Measurements from ENCODE around the gene DIPK1A. TPM values are rescaled to one million over a fixed set of nuclear protein-coding genes. Genes with fewer than 3 reads are reported as not detected.

The DIPK1A gene
- total RNA-seq, 1 donor from 2014 or later = 8.4 TPM

DNA sequence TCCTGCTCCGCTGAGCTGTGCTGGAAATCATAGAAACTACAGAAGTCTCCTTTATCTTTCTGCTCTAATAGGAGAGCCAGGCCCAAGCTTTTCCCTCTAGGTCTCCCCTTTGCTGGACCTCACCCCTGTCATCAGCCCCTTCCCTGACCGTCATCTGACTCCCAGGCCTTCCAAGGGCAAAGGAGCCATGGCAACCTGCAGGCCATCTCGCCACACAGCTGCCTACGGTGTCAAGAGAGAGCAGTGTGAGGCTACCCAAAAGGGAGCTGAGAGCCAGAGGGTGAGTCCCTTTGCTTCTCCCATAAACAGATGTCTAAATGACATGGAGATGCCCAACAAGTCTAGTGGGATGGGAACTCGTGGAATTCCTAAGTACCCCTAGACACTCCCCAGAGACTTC is 37.6 kb upstream of the DIPK1A start:
- no peak for FAIRE-seq
- no peaks in the 10 kb centered on the region for H3K79me2 ChIP-seq (ENCODE audit: insufficient read depth, low read length)
- peaks cover 3% of the 10 kb centered on the region for H3K27me3 Mint-ChIP-seq (ENCODE audit: low read depth, unreplicated experiment)

DNA sequence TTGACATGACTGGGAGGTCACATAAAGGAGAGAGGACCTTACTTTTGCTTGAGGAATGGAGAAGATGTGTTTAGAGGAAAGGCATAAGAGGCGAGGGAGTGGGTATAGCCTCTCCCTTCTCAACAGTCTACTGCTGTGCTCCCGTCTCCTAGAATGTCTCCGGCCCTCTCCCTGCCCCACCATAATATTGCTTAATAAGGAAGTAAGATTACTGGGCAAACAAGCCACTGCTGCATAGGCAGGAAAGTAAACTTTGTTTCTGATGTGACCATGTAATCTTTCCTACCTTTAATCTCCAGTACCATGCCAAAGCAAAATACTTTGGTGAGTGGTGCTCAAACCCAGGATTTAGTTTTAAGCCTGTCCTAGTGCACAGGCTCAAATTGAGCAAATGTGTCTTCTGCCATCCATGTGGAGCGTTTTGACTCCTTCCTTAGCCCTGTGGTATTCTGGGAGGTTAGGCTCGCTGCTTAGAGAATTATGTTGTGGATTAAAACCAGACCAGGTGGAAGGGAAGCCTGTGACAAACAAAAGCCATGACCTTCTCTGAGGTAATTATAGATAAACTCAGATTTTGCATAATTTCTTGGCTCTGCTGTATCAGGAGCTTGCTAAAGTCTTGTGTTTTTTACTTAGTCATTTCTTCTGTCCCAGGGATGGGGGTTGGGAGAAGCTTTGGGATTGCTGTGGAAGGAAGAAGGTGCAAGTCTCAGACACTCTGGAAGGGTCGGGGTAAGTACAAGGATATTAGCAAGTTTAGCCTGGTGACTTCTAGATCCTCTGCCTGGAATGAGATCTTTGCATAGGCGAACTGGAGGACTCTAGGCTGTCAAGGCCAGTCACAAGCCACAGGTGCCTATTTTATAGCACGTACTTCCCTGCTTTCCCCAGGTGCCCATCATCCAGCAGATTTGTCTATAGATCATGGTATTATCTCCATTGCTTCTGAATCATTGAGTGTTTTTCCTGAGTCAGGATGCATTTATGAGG is 34.5 kb upstream of the DIPK1A start:
- Histone ChIP-seq H4K20me1 (ENCODE audit: insufficient read depth, low read length) (no peaks in the 10 kb centered on the region), H3K36me3 (ENCODE audit: insufficient read depth, low read length) (no peaks in the 10 kb centered on the region), H3K4me2 (ENCODE audit: low read length) (no peak overlapping the region), H2AFZ (ENCODE audit: low read depth, low read length) (no peak overlapping the region), H3K4me1 (ENCODE audit: insufficient read depth, low read length) (no peaks in the 10 kb centered on the region), H3K27me3 (ENCODE audit: insufficient read depth, low read length) (peaks cover 3% of the 10 kb centered on the region), H3K9ac (ENCODE audit: low read length) (no peak overlapping the region), H3K4me3 (ENCODE audit: insufficient read depth, low read depth, low read length) (no peak overlapping the region), H3K79me2 (ENCODE audit: insufficient read depth, low read length) (no peaks in the 10 kb centered on the region), H3K9me3 (ENCODE audit: insufficient read depth, low read depth, low read length) (no peaks in the 10 kb centered on the region), H3K27ac (ENCODE audit: low read depth, low read length) (no peak overlapping the region)
- no peak overlapping the region for H3K4me3 Mint-ChIP-seq (ENCODE audit: unreplicated experiment)
- peaks cover 3% of the 10 kb centered on the region for H3K27me3 Mint-ChIP-seq (ENCODE audit: low read depth, unreplicated experiment)
- peaks cover 8% of the 10 kb centered on the region for H3K4me1 Mint-ChIP-seq (ENCODE audit: low read depth, unreplicated experiment)
- no peak overlapping the region for H3K27ac Mint-ChIP-seq (ENCODE audit: unreplicated experiment)
- DNase-seq (ENCODE audit: low read depth) (no peak), FAIRE-seq (no peak)
- peaks cover 1% of the 10 kb centered on the region for H3K36me3 Mint-ChIP-seq (ENCODE audit: low read depth, unreplicated experiment)
- H3K9me3 Mint-ChIP-seq (ENCODE audit: unreplicated experiment) = no peaks in the 10 kb centered on the region
- TF ChIP-seq, protein P1, sequence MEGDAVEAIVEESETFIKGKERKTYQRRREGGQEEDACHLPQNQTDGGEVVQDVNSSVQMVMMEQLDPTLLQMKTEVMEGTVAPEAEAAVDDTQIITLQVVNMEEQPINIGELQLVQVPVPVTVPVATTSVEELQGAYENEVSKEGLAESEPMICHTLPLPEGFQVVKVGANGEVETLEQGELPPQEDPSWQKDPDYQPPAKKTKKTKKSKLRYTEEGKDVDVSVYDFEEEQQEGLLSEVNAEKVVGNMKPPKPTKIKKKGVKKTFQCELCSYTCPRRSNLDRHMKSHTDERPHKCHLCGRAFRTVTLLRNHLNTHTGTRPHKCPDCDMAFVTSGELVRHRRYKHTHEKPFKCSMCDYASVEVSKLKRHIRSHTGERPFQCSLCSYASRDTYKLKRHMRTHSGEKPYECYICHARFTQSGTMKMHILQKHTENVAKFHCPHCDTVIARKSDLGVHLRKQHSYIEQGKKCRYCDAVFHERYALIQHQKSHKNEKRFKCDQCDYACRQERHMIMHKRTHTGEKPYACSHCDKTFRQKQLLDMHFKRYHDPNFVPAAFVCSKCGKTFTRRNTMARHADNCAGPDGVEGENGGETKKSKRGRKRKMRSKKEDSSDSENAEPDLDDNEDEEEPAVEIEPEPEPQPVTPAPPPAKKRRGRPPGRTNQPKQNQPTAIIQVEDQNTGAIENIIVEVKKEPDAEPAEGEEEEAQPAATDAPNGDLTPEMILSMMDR (IDR thresholded peaks at IDR 0.05; ENCODE audit: insufficient read depth, low read depth, low read length) = no peak
- no peak for TF ChIP-seq EZH2 (IDR thresholded peaks at IDR 0.05; ENCODE audit: insufficient read depth, low read length)

More for the DNA sequence above, 37.6 kb upstream of the DIPK1A start:
- Histone ChIP-seq H2AFZ (ENCODE audit: low read depth, low read length) (no peak overlapping the region), H3K27me3 (ENCODE audit: insufficient read depth, low read length) (peaks cover 4% of the 10 kb centered on the region), H3K4me3 (ENCODE audit: insufficient read depth, low read depth, low read length) (no peak overlapping the region), H3K36me3 (ENCODE audit: insufficient read depth, low read length) (no peaks in the 10 kb centered on the region), H4K20me1 (ENCODE audit: insufficient read depth, low read length) (no peaks in the 10 kb centered on the region), H3K27ac (ENCODE audit: low read depth, low read length) (no peak overlapping the region), H3K9me3 (ENCODE audit: insufficient read depth, low read depth, low read length) (no peaks in the 10 kb centered on the region), H3K4me1 (ENCODE audit: insufficient read depth, low read length) (no peaks in the 10 kb centered on the region), H3K4me2 (ENCODE audit: low read length) (no peak overlapping the region), H3K9ac (ENCODE audit: low read length) (no peak overlapping the region)
- Mint-ChIP-seq H3K27ac (ENCODE audit: unreplicated experiment) (no peak overlapping the region), H3K4me3 (ENCODE audit: unreplicated experiment) (no peak overlapping the region), H3K9me3 (ENCODE audit: unreplicated experiment) (no peaks in the 10 kb centered on the region), H3K36me3 (ENCODE audit: low read depth, unreplicated experiment) (peaks cover 4% of the 10 kb centered on the region), H3K4me1 (ENCODE audit: low read depth, unreplicated experiment) (peaks cover 12% of the 10 kb centered on the region)
- TF ChIP-seq, protein P1 (IDR thresholded peaks at IDR 0.05; ENCODE audit: insufficient read depth, low read depth, low read length) = no peak
- no peak for TF ChIP-seq EZH2 (IDR thresholded peaks at IDR 0.05; ENCODE audit: insufficient read depth, low read length)
- no peak for DNase-seq (ENCODE audit: low read depth)
